GM19452 (cell line): ENCODE results near the gene E2F7.
A peak's percentile ranks its signal among the peaks of the same experiment; 100 is the strongest.

Experiments used
- ATAC-seq: cut with Tn5 transposase; IDR thresholded peaks from one replicate; pipeline ENCODE4 v1.9.1; 2021; ENCODE audit not compliant: unreplicated experiment

E2F7 gene

GRCh38 chr12:77023501-77023900 is 41.9 kb downstream of the E2F7 start:
- ATAC-seq: no peak

- ATAC-seq: no peak
These were observed 45.4 kb downstream of the E2F7 start for GRCh38 chr12:77019920-77020319.

GRCh38 chr12:77016606-77017005 is 48.8 kb downstream of the E2F7 start:
- ATAC-seq: no peak

- ATAC-seq: no peak
These were observed 52.3 kb downstream of the E2F7 start for GRCh38 chr12:77013091-77013490.

- peak; percentile 89 for ATAC-seq
These were observed 54.4 kb downstream of the E2F7 start for GRCh38 chr12:77010691-77011548.

- ATAC-seq: no peak
These were observed 57.9 kb downstream of the E2F7 start for GRCh38 chr12:77007476-77007875.

GRCh38 chr12:77005611-77006098 is 59.7 kb downstream of the E2F7 start:
- ATAC-seq: no peak

- no peak for ATAC-seq
These were observed 61.5 kb downstream of the E2F7 start for GRCh38 chr12:77003914-77004313.

- no peak for ATAC-seq
These were observed 62.1 kb downstream of the E2F7 start for GRCh38 chr12:77003246-77003645.

- ATAC-seq: no peak
These were observed 63.0 kb downstream of the E2F7 start for GRCh38 chr12:77002382-77002781.

- ATAC-seq: no peak
These were observed 64.1 kb downstream of the E2F7 start for GRCh38 chr12:77001276-77001675.

- no peak for ATAC-seq
These were observed 66.3 kb downstream of the E2F7 start for GRCh38 chr12:76998908-76999556.

- no peak for ATAC-seq
These were observed 67.0 kb downstream of the E2F7 start for GRCh38 chr12:76998386-76998785.

- no peak for ATAC-seq
These were observed 68.2 kb downstream of the E2F7 start for GRCh38 chr12:76997011-76997780.

- no peak for ATAC-seq
These were observed 74.7 kb downstream of the E2F7 start for GRCh38 chr12:76990716-76991115.

- ATAC-seq: no peak
These were observed 80.8 kb downstream of the E2F7 start for GRCh38 chr12:76984566-76984965.

GRCh38 chr12:76983420-76983819 is 81.9 kb downstream of the E2F7 start:
- ATAC-seq: no peak

- ATAC-seq: no peak
These were observed 85.2 kb downstream of the E2F7 start for GRCh38 chr12:76980196-76980595.

- no peak for ATAC-seq
These were observed 88.5 kb downstream of the E2F7 start for GRCh38 chr12:76976777-76977382.
